ENCODE results near the gene TRMT10C.
"Not testable (repeated sequence)": the region's sequence is repeated elsewhere in the genome, so short reads cannot be mapped to it uniquely, and the experiment has no call there.

Gene TRMT10C

GRCh38 chr3:101536266-101536665, 25.4 kb upstream of the TRMT10C start:
- no peaks in the 10 kb centered on the region for H4K20me1 ChIP-seq (ENCODE audit: insufficient read depth, low read length)
- H3K9me2 ChIP-seq (ENCODE audit: low read depth, low read length) = no peaks in the 10 kb centered on the region
- no peaks in the 10 kb centered on the region for H3F3A ChIP-seq (ENCODE audit: insufficient read depth, low read length)
- no peaks in the 10 kb centered on the region; the same call in 1 of the 2 replicates for H3K27me3 ChIP-seq (ENCODE audit: insufficient read depth, low read length)
- TF ChIP-seq, protein P1, sequence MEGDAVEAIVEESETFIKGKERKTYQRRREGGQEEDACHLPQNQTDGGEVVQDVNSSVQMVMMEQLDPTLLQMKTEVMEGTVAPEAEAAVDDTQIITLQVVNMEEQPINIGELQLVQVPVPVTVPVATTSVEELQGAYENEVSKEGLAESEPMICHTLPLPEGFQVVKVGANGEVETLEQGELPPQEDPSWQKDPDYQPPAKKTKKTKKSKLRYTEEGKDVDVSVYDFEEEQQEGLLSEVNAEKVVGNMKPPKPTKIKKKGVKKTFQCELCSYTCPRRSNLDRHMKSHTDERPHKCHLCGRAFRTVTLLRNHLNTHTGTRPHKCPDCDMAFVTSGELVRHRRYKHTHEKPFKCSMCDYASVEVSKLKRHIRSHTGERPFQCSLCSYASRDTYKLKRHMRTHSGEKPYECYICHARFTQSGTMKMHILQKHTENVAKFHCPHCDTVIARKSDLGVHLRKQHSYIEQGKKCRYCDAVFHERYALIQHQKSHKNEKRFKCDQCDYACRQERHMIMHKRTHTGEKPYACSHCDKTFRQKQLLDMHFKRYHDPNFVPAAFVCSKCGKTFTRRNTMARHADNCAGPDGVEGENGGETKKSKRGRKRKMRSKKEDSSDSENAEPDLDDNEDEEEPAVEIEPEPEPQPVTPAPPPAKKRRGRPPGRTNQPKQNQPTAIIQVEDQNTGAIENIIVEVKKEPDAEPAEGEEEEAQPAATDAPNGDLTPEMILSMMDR (IDR thresholded peaks at IDR 0.05; ENCODE audit: low read length) = no peak
- no peak for TF ChIP-seq EZH2 (IDR thresholded peaks at IDR 0.05; ENCODE audit: borderline replicate concordance, low read length)
- no peak overlapping the region for H3K4me2 ChIP-seq (ENCODE audit: low read length)
- no peaks in the 10 kb centered on the region for H3K4me1 ChIP-seq (ENCODE audit: insufficient read depth, low read length, severe bottlenecking)
- H2AFZ ChIP-seq (ENCODE audit: low read length) = no peak overlapping the region
- no peaks in the 10 kb centered on the region for H3K9me3 ChIP-seq (ENCODE audit: low read length)
- H3K36me3 ChIP-seq (ENCODE audit: insufficient read depth, low read length) = no peaks in the 10 kb centered on the region
- H3K9ac ChIP-seq (ENCODE audit: low read length) = no peak overlapping the region
- no peak overlapping the region for H3K4me3 ChIP-seq (ENCODE audit: low read depth, low read length, poor library complexity, severe bottlenecking)
- H3K27ac ChIP-seq (ENCODE audit: low read depth, low read length, poor library complexity, severe bottlenecking) = no peak overlapping the region
- no peaks in the 10 kb centered on the region for H3K79me2 ChIP-seq (ENCODE audit: insufficient read depth, low read length)

DNA sequence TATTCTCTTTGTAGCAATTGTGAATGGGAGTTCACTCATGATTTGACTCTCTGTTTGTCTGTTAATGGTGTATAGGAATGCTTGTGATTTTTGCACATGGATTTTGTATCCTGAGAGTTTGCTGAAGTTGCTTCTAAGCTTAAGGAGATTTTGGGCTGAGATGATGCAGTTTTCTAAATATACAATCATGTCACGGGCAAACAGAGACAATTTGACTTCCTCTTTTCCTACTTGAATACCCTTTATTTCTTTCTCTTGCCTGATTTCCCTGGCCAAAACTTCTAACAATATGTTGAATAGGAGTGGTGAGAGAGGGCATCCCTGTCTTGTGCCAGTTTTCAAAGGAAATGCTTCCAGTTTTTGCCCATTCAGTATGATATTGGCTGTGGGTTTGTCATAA, 24.7 kb upstream of the TRMT10C start:
- not testable (repeated sequence) for H3K9ac ChIP-seq (ENCODE audit: low read length)

DNA sequence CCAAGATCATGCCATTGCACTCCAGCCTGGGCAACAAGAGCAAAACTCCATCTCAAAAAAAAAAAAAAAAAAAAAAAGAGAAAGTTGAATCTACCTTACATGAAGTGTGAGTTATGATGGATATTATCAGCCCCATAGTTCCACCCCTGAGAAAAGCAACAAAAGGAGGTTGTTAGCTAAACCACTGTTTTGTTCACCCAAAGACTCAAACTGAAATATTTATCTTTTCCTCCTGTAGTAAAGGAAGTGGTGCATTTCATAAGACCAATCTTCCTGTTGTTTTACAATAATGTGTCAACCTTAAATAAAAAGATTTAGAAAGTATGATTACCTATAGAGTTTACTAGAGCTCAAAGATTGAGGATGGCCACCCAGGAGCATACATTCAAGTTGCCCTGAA, 18.7 kb upstream of the TRMT10C start:
- Histone ChIP-seq H3K4me3 (ENCODE audit: low read depth, low read length, poor library complexity, severe bottlenecking) (no peak overlapping the region), H3K79me2 (ENCODE audit: insufficient read depth, low read length) (no peaks in the 10 kb centered on the region), H2AFZ (ENCODE audit: low read length) (no peak overlapping the region), H3K27ac (ENCODE audit: low read depth, low read length, poor library complexity, severe bottlenecking) (no peak overlapping the region), H3K36me3 (ENCODE audit: insufficient read depth, low read length) (no peaks in the 10 kb centered on the region), H3K4me1 (ENCODE audit: insufficient read depth, low read length, severe bottlenecking) (no peaks in the 10 kb centered on the region), H3K9me3 (ENCODE audit: low read length) (peaks cover 3% of the 10 kb centered on the region; the same call in 1 of the 2 replicates), H3K4me2 (ENCODE audit: low read length) (no peak overlapping the region), H3K27me3 (ENCODE audit: insufficient read depth, low read length) (no peaks in the 10 kb centered on the region), H4K20me1 (ENCODE audit: insufficient read depth, low read length) (no peaks in the 10 kb centered on the region), H3K9me2 (ENCODE audit: low read depth, low read length) (no peaks in the 10 kb centered on the region), H3K9ac (ENCODE audit: low read length) (no peak overlapping the region), H3F3A (ENCODE audit: insufficient read depth, low read length) (no peaks in the 10 kb centered on the region)
- no peak for TF ChIP-seq EZH2 (IDR thresholded peaks at IDR 0.05; ENCODE audit: borderline replicate concordance, low read length)
- TF ChIP-seq, protein P1 (IDR thresholded peaks at IDR 0.05; ENCODE audit: low read length) = no peak

More for the DNA sequence above, 24.7 kb upstream of the TRMT10C start:
- H3K9me2 ChIP-seq (ENCODE audit: low read depth, low read length); H4K20me1 ChIP-seq (ENCODE audit: insufficient read depth, low read length); H3K79me2 ChIP-seq (ENCODE audit: insufficient read depth, low read length); H3K4me1 ChIP-seq (ENCODE audit: insufficient read depth, low read length, severe bottlenecking); H3K27me3 ChIP-seq (ENCODE audit: insufficient read depth, low read length); H3K9me3 ChIP-seq (ENCODE audit: low read length); H3K27ac ChIP-seq (ENCODE audit: low read depth, low read length, poor library complexity, severe bottlenecking); H3F3A ChIP-seq (ENCODE audit: insufficient read depth, low read length); H3K4me3 ChIP-seq (ENCODE audit: low read depth, low read length, poor library complexity, severe bottlenecking); H3K36me3 ChIP-seq (ENCODE audit: insufficient read depth, low read length); H3K4me2 ChIP-seq (ENCODE audit: low read length); H2AFZ ChIP-seq (ENCODE audit: low read length): not testable (repeated sequence)

- no peaks in the 10 kb centered on the region for H3K27me3 ChIP-seq (ENCODE audit: insufficient read depth, low read length)
- H3K79me2 ChIP-seq (ENCODE audit: insufficient read depth, low read length) = no peaks in the 10 kb centered on the region
- no peaks in the 10 kb centered on the region for H3K9me2 ChIP-seq (ENCODE audit: low read depth, low read length)
- no peak overlapping the region for H3K4me3 ChIP-seq (ENCODE audit: low read depth, low read length, poor library complexity, severe bottlenecking)
- H3K36me3 ChIP-seq (ENCODE audit: insufficient read depth, low read length) = no peaks in the 10 kb centered on the region
- H2AFZ ChIP-seq (ENCODE audit: low read length) = no peak overlapping the region
- H3K4me1 ChIP-seq (ENCODE audit: insufficient read depth, low read length, severe bottlenecking) = no peaks in the 10 kb centered on the region
- no peaks in the 10 kb centered on the region for H4K20me1 ChIP-seq (ENCODE audit: insufficient read depth, low read length)
- no peak overlapping the region for H3K4me2 ChIP-seq (ENCODE audit: low read length)
- H3K27ac ChIP-seq (ENCODE audit: low read depth, low read length, poor library complexity, severe bottlenecking) = no peak overlapping the region
- TF ChIP-seq EZH2 (IDR thresholded peaks at IDR 0.05; ENCODE audit: borderline replicate concordance, low read length) = no peak
- TF ChIP-seq, protein P1 (IDR thresholded peaks at IDR 0.05; ENCODE audit: low read length) = peak; percentile 19; the same call in 1 of the 2 replicates
- H3K9me3 ChIP-seq (ENCODE audit: low read length) = peaks cover 3% of the 10 kb centered on the region; the same call in 1 of the 2 replicates
- no peaks in the 10 kb centered on the region for H3F3A ChIP-seq (ENCODE audit: insufficient read depth, low read length)
- H3K9ac ChIP-seq (ENCODE audit: low read length) = no peak overlapping the region
Measured at GRCh38 chr3:101544161-101544850, 17.4 kb upstream of the TRMT10C start.
